NOMO-1 treated with DMSO at 0.1 percent for 48 hours (cell line): ENCODE data around the gene GRIP1.
A peak's percentile ranks its signal among the peaks of the same experiment; 100 is the strongest.

Experiments
- DNase-seq: peaks from one replicate; lab custom pipeline; 2025; ENCODE audit not compliant: unreplicated experiment; lab: John Stamatoyannopoulos, UW

GRIP1 gene, protein sequence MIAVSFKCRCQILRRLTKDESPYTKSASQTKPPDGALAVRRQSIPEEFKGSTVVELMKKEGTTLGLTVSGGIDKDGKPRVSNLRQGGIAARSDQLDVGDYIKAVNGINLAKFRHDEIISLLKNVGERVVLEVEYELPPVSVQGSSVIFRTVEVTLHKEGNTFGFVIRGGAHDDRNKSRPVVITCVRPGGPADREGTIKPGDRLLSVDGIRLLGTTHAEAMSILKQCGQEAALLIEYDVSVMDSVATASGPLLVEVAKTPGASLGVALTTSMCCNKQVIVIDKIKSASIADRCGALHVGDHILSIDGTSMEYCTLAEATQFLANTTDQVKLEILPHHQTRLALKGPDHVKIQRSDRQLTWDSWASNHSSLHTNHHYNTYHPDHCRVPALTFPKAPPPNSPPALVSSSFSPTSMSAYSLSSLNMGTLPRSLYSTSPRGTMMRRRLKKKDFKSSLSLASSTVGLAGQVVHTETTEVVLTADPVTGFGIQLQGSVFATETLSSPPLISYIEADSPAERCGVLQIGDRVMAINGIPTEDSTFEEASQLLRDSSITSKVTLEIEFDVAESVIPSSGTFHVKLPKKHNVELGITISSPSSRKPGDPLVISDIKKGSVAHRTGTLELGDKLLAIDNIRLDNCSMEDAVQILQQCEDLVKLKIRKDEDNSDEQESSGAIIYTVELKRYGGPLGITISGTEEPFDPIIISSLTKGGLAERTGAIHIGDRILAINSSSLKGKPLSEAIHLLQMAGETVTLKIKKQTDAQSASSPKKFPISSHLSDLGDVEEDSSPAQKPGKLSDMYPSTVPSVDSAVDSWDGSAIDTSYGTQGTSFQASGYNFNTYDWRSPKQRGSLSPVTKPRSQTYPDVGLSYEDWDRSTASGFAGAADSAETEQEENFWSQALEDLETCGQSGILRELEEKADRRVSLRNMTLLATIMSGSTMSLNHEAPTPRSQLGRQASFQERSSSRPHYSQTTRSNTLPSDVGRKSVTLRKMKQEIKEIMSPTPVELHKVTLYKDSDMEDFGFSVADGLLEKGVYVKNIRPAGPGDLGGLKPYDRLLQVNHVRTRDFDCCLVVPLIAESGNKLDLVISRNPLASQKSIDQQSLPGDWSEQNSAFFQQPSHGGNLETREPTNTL

DNA sequence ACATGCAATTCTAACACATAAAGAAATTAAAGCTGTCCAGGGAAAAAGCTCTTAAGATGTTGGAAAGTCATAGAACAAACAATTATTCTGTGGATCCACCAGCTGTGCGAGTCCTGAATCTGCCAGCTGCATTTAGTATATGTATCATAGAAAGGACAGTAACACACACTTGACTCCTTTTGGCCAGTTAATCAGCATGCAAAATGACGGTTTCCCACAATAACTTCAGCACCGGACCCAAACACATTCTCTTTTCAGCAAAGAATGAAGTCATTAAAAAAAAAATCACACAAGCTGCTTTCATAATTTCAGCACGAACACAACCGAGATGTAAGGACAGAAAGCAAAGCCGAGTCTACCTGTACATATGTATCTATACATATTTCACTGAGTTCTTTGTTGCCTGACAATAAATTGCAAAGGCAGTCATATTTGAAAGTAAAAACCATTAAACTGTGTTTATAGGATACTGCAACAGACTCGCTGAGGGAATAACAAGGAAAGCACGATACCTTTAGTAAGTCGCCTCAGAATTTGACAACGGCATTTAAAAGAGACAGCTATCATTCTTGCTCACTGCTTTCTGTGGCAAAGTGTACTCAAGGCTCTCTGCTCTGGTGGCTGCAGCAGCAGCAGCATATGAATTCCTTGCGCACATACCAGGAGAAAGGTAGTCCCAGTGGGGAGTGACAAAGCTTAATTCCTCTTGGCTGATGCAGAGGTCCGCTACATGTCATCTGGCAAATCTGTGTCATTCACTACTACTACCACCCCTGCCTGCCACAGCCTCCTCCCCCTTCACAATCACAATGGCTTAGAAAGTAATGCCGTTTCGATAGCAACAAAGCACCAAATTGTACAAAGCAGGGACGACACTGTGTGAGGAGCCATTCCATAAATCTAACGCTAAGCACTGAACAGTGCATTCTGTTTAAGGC, at the start of gene GRIP1:
GRIP1 (minus strand) TSS at position 739 of the 938 bp plus-strand sequence; CDS start at position 567, 172 bp downstream.
- no peak for DNase-seq

DNA sequence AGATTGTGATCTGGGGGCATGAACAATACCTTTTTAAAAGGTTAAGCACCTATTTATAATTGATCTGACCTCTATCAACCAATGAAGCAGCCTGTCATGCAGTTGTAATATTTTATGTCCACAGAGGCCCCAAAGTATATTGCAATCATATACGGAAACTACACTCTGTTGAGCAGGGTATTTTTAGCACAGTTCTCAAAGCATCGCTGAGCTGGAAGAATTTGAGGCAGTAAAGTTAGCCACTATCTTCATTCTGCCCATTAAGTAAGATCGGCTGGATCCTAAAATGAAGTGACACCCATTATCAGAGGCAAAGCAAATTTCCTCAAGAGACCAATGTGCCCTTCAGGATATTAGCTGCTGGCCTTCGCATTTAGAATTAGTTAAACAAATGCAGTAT, 47.7 kb upstream of the GRIP1 start:
- DNase-seq, result peak; percentile 11

DNA sequence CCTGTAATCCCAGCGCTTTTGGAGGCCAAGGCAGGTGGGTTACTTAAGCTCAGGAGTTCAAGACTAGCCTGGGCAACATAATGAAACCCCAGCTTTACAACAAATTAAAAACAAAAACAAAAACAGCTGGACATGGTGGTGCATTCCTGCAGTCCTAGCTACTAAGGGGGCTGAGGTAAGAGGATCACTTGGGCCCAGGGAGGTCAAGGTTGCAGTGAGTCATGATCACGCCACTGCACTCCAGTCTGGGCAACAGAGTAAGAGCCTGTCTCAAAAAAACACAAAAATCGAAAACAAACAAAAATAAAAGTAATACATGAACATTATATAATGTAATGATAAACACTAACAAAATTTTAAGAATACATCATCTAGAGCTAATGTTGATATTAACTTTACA, 46.2 kb upstream of the GRIP1 start:
- no peak for DNase-seq

DNA sequence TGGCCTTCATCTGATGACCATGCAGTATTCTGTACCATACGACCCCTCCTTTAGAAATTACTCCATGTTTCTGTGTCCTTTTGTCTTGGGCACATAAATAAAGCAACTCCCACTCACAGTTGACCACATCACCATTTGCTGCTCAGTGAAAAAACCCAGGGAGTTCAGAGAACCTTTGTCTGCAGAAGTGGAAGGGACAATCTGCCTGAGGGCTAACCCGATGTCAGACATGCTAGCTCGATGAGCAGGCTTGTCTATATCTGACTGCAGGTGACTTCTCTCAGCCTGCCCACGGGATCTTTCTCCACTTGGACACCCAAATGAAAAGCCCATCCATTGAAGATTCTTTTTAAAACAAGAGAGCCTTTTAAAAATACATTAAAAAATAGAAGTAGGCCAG, 45.7 kb upstream of the GRIP1 start:
- DNase-seq, result no peak

DNA sequence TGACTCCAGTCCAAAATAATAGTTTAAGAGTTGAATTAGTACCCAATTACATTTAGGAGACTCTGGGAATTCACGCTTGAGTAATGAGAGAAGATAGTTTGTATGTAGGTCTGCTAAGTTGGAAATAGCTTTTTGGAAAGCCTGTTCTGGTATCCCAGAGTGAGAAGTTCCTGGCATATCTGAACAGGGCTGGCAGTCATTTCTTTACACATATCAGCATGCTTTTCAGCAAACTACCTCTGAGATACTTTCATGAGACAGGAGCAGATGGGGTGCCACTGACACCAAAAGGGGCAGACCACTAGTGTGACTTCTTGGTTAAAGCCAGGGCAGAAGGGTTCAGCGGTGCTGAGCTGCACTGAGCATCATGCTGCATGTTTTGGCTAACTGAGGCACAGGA, 45.1 kb upstream of the GRIP1 start:
- no peak for DNase-seq

DNA sequence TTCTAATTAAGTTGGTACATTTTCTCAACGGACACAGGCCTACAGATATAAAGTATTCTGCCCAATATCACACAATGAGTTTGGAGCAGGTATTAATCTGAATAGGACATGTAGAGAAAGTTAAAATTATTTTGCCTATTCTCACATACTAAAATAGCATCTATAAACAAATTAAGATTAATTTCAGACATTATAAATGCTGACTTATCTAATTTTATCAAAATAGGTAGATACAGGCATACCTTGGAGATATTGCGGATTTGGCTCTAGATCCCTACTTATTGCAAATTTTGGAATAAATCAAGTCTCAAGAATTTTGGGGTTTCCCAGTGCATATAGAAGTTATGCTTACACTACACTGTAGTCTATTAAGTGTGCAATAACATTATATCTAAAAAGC, 41.0 kb upstream of the GRIP1 start:
- no peak for DNase-seq

DNA sequence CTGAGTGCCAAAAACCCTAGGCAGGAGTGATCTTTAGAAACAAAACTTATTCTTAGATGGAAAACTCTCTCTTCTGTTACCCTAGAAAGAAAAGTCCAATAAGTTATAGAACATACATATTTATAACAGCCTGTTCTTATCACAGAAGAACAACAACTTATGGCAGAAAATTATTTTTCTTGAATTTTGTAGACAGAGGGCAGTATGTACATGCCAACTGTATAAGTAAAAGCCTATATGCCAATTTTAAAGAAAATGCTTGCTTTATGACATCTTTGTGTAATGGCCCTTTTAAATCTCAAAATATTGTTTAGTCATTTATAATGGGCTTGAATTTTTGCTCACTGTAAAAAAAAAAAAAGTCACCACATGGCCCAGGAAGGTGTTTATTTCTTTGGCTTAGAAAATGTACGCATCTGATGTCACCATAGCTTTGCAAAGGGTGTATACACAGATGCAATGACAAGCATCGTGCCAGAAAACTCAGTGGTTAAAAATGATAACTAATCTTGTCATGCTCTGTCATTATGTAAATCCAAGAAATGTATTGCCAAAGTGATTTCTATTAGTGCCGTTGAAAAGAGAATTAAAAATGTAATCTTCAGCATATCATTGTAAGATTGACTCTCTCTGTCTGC, 38.3 kb upstream of the GRIP1 start:
- DNase-seq, result no peak

DNA sequence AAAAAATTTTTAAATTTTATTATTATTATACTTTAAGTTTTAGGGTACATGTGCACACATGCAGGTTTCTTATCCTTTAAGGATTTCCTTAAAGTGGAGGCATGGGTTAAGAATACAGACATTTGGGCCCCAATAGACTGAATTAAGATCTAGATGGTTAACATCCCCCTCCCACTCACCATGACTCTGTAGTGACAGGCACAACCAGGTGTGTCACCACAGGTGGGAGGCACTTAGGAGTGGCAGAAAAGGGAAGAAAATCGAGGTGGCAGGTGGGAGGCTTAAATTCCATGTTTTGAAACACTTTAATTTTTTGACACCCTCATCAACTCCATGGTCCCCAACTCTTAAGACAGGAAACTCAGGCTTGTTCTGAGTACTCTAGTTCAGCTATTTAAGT, 37.6 kb upstream of the GRIP1 start:
- no peak for DNase-seq

DNA sequence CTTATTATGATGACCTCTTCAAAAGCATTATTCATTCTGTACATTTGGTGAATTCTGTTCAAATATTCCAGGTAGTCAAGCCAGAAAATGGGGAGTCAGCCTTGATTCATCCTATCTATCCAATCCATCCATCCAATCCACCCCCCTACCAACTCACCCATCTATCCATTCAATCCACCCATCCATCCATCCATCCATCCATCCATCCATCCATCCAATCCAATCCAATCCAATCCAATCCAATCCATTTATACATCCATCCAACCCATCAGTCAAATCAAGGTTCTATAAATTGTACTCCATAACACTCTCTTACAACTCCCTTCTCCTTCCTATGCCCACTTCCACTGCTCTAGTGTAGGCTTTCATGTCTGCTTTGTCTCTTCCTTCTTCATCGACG, 35.8 kb upstream of the GRIP1 start:
- no peak for DNase-seq

DNA sequence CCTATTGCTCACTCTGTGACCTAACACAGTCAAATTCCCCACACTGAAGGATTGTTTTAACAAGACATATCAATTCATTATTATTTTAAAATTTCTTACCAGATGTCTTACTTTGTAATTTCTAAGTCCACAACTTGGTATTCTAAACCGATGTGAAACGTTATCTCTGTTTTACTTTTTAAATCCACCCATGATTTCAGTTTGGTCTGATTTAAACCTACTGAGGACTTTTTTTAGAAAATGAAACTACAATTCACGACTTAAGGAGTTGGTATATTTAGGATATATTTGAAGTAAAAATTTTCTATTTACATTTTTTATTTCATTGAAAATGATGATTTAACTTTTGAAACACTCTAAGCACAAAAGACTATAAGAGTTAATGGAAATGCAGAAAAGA, 35.1 kb upstream of the GRIP1 start:
- DNase-seq, result no peak

DNA sequence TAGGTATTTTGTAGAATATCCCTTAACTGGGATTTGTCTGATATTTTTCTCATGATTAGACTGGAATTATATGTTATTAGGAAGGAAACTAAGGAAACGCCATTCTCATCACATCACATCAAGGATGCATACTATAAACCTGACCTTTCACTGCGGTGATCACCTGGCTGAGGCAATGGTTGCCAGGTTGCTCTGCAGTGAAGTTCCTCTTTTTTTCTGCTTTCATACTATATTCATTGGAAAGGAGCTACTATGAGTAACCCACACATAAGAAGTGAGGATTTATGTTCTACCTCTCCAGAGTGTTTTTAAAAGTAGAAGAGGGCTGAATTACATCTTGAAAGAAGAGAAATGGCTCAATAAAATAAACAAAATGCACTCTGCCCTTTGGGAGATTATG, 31.0 kb upstream of the GRIP1 start:
- peak; percentile 20 for DNase-seq

DNA sequence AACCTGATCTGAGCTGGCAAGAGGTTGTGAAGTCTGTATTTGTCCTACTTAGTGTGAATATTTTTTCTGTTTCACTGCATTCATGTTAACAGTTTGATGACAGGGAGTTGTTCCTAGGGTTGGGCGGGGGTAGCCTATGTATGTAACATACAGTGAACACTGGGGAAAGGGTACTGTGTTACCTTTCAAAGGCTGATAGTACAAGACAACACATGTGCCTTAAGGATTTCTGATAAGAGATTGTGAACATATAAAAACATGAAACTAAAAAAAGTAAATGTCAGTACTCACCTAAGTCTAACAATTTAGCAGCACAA, 30.5 kb upstream of the GRIP1 start:
- no peak for DNase-seq

DNA sequence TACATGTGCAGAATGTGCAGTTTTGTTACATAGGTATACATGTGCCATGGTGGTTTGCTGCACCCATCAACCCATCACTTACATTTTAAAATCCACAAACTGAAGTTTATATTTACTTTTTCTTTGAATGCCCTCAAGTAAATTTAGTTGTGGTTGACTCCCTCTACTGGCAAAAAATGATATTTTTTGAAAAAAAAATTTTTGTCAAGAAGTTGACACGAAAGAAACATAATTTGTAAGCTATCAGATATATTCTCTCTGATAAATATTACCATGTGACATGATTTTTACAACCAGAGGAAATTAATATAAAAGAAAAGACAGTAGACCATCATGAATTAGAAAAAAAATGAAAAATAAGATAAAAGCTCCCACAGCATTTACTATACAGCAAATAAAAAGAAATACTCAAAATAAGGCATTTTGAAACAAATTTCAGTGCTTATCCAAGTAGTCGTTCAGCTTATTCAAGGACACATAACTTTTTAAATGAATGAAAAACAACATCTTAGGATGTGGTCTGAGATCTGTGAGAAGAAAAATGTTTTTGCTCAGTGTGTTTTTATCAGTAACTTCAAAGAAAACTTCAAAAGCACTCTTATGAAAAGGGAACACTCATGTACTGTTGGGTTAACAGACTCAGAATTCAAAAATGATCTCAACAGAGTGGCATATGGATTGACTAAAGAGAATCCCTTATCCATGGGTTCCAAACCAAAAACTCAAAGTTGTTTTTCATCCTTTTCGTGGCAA, 30.0 kb upstream of the GRIP1 start:
- peak; percentile 35 for DNase-seq

DNA sequence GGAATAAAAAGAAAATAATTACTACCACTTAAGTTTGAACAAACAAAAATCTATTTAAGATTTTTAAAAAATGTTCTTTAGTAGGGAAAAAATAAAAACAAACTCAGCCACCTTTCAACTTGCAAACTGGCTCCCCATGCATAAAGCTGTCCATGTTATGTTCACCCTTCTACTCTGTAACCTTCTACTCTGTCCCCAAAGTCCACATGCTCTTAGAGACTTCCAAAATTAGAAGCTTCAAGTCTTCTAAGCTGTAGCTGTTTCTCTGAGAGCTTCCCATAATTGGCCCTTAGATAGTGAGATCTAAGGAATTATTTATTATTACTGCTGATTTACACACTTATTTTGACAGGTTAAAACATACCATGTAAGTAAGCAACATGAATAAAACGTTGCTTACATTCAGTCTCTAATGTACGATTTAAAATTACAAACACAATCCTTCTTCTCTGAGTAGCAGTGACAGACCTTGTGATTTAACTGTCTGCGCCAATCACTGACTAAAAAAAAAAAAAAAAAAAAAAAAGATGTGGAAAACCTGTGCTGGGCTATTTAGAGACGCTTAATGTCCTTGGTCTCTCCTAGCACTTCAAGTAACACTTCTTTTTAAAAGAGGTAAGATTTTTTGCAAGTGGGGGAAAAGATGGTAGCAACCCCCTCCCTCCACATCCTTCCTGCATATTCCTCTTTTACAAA, 28.3 kb upstream of the GRIP1 start:
- no peak for DNase-seq

DNA sequence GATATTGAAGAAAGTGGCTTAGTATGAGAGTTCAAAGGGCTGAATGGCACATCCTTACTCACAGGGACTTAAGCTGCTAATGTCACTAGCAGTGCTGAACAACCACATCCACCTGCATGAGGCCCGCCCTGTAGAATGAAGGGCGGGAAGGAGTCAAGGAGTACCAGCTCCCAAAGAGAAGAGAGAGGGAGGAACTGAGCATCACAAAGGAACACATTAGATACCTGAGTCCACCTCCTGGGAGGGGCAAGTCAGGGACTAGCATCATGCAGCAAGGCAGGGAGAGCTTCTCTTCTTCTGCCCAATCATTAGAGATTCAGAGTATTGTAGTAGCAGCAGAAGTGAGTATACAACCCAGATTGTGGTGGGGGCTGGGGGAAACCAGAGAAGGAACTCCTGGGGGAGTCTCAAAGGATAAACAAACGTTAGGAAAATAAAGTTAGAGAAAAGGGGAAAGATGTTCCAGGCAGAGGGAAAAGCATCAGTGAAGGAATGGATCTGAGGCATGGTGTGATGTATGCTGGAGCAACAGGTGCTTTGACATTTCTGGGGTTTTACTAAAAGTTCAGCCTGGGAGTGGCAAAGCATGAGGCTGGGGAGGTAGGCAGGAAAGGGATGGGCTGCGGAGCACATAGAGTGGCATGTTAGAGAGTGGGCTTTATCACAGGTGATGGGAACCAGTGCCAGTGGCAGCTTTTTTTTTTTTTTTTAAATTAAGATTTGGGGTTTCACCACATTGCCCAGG, 21.0 kb upstream of the GRIP1 start:
- no peak for DNase-seq

DNA sequence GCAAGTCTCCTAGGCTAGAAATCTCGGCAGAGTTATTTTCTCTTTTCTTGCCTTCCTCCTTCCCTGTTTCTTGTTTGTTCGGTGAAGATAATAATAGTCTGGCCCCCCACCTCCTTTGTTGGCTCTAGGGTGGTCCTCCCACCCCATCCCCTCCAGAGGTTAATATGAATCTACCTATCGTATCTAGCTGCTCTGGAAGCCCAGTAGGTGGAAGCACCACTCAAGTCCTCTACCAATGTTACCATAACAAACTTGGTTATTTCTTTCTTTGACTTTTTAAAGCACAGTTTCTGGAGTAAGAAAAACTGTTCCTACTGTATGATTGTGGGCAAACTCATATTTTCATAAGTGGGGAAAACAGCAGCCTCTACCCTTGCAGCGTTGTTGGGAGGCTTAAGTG, 19.7 kb upstream of the GRIP1 start:
- DNase-seq, result no peak

DNA sequence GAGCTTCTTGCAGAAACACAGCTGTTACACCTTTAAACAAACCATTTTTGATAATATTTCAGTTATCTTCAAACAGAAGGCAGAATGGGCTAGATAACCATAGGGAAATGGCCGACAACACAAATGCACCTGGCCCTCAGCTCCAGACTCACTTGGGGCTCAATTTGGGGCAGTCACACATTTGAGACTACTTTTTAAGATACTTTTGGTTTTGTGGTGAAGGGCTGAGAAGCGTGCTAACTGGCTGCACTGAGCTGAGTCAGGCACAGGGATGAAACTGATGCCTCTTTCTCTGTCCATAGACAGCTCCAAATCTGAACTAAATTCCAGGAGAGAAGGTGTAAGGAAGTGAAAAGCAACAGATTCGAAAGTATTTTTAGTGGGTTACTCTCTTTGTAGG, 18.5 kb upstream of the GRIP1 start:
- no peak for DNase-seq
